H1 (cell line): ENCODE data around the gene PEX13. TPM values are rescaled to one million over a fixed set of nuclear protein-coding genes. Genes with fewer than 3 reads are reported as not detected.

Source experiments
- CTCF ChIA-PET: fragments of 300-600 bp; sonication (Branson Sonifier 250); formaldehyde crosslinking; loops from one replicate; lab custom pipeline; 2021; ENCODE audit not compliant: partially characterized antibody; lab: Charles Lee
- POLR2A ChIA-PET: fragments of 300-600 bp; sonication (Branson Sonifier 250); formaldehyde crosslinking; loops from one replicate; lab custom pipeline; 2021; ENCODE audit warnings: inconsistent platforms; ENCODE audit not compliant: partially characterized antibody; lab: Charles Lee
- DNase-seq, 2 experiments: peaks; one replicate each; pipeline versions ENCODE4 v3.0.0 to v3.0.0-alpha.2; 2010 to 2022; ENCODE audit warnings: low spot score in 2 of 2, low read depth in 1 of 2, mixed read lengths in 1 of 2
- FAIRE-seq: peaks from 2 replicates; lab custom pipeline; 2011; peaks lifted over from hg19 to GRCh38; lab: Jason Lieb, UNC
- H2AFZ ChIP-seq: 2 replicates; pipeline ENCODE4 v1.8.1; 2012; ENCODE audit warnings: low read length, inconsistent platforms
- H2AK5ac ChIP-seq: 2 replicates; pipeline ENCODE4 v1.6.1; 2013; ENCODE audit warnings: low read depth, low read length
- H2BK120ac ChIP-seq: replicated peaks from 2 replicates; pipeline ENCODE3; 2013; ENCODE audit warnings: low read depth, low read length, inconsistent platforms
- H2BK12ac ChIP-seq: 2 replicates; pipeline ENCODE4 v1.6.1; 2013; ENCODE audit warnings: low read depth, low read length
- H2BK15ac ChIP-seq: 2 replicates; pipeline ENCODE4 v1.6.1; 2013; ENCODE audit warnings: low read length
- H2BK20ac ChIP-seq: 2 replicates; pipeline ENCODE4 v1.6.1; 2013; ENCODE audit warnings: low read length
- H2BK5ac ChIP-seq: 2 replicates; pipeline ENCODE4 v1.6.1; 2013; ENCODE audit warnings: low read depth, low read length
- H3K14ac ChIP-seq: 2 replicates; pipeline ENCODE4 v1.6.1; 2013; ENCODE audit warnings: inconsistent platforms; ENCODE audit not compliant: insufficient read length
- H3K18ac ChIP-seq: 2 replicates; pipeline ENCODE4 v1.6.1; 2013; ENCODE audit warnings: low read length; ENCODE audit errors: extremely low read depth
- H3K23ac ChIP-seq: 2 replicates; pipeline ENCODE4 v1.6.1; 2013; ENCODE audit warnings: inconsistent platforms; ENCODE audit not compliant: insufficient read length
- H3K23me2 ChIP-seq: 2 replicates; pipeline ENCODE4 v1.6.1; 2013; ENCODE audit warnings: low read depth, low read length
- H3K27ac ChIP-seq: 2 replicates; pipeline ENCODE4 v1.6.1; 2011; ENCODE audit warnings: low read depth, low read length, inconsistent platforms
- H3K27me3 ChIP-seq, 4 experiments: replicated peaks in 1 of 4; 1 replicate in 1 of 4; 2 replicates in 3 of 4; pipeline versions ENCODE4 v1.6.1 to v1.8.1; 2011 to 2013; ENCODE audit warnings: low read length in 3 of 4, mild to moderate bottlenecking in 3 of 4, inconsistent platforms in 2 of 4, mixed read lengths in 2 of 4, moderate library complexity in 1 of 4; ENCODE audit not compliant: control insufficient read depth in 3 of 4, insufficient read depth in 3 of 4; ENCODE audit errors: extremely low read depth in 1 of 4
- H3K36me3 ChIP-seq, 4 experiments: 2 replicates each; pipeline versions ENCODE4 v1.6.1 to v1.8.1; 2011 to 2013; ENCODE audit warnings: mild to moderate bottlenecking in 4 of 4, low read length in 3 of 4, moderate library complexity in 2 of 4, control low read depth in 1 of 4, inconsistent platforms in 1 of 4; ENCODE audit not compliant: insufficient read depth in 4 of 4, control insufficient read depth in 2 of 4
- H3K4ac ChIP-seq: replicated peaks from 2 replicates; pipeline ENCODE3; 2013; ENCODE audit warnings: low read length, low read depth, mixed read lengths, inconsistent platforms; ENCODE audit not compliant: insufficient read length
- H3K4me1 ChIP-seq, 4 experiments: replicated peaks in 1 of 4; 1 replicate in 1 of 4; 2 replicates in 3 of 4; pipeline versions ENCODE4 v1.6.1 to v1.8.1; 2011 to 2013; ENCODE audit warnings: low read length in 3 of 4, inconsistent platforms in 2 of 4, mixed read lengths in 1 of 4; ENCODE audit not compliant: insufficient read depth in 4 of 4, control insufficient read depth in 3 of 4
- H3K4me2 ChIP-seq, 2 experiments: 2 replicates each; pipeline versions ENCODE4 v1.6.1 to v1.8.1; 2011 to 2013; ENCODE audit warnings: low read depth in 2 of 2, low read length in 2 of 2, control low read depth in 1 of 2, inconsistent platforms in 1 of 2, mild to moderate bottlenecking in 1 of 2; ENCODE audit not compliant: insufficient read depth in 1 of 2
- H3K4me3 ChIP-seq, 4 experiments: fragments of 200-600, 300-600 bp in 1 of 4; sonication (generic), shearing (Covaris generic), sonication (Bioruptor Twin) in 1 of 4; 2 replicates each; pipeline versions ENCODE4 v1.5.1 to v1.8.1; 2011 to 2016; ENCODE audit warnings: low read length in 4 of 4, low read depth in 3 of 4, control low read depth in 2 of 4, inconsistent platforms in 2 of 4, mild to moderate bottlenecking in 2 of 4, mixed read lengths in 1 of 4, moderate library complexity in 1 of 4; ENCODE audit not compliant: insufficient read depth in 2 of 4; ENCODE audit errors: extremely low read depth in 1 of 4
- H3K56ac ChIP-seq: replicated peaks from 2 replicates; pipeline ENCODE3; 2013; ENCODE audit warnings: low read depth, mild to moderate bottlenecking, mixed read lengths, low read length, inconsistent platforms; ENCODE audit not compliant: insufficient read length
- H3K79me1 ChIP-seq: 2 replicates; pipeline ENCODE4 v1.6.1; 2013; ENCODE audit warnings: low read depth, low read length, control low read depth
- H3K79me2 ChIP-seq, 2 experiments: 2 replicates each; pipeline versions ENCODE4 v1.6.1 to v1.8.1; 2012 to 2013; ENCODE audit warnings: low read length in 2 of 2, mild to moderate bottlenecking in 2 of 2, inconsistent platforms in 1 of 2; ENCODE audit not compliant: insufficient read depth in 2 of 2, control insufficient read depth in 1 of 2
- H3K9ac ChIP-seq, 4 experiments: replicated peaks in 1 of 4; 1 replicate in 1 of 4; 2 replicates in 3 of 4; pipeline versions ENCODE4 v1.6.1 to v1.8.1; 2011 to 2013; ENCODE audit warnings: low read depth in 3 of 4, low read length in 3 of 4, control low read depth in 2 of 4, mild to moderate bottlenecking in 2 of 4, moderate library complexity in 2 of 4, inconsistent platforms in 1 of 4; ENCODE audit errors: extremely low read depth in 1 of 4
- H3K9me3 ChIP-seq, 2 experiments: 2 replicates each; pipeline versions ENCODE4 v1.6.1 to v1.8.1; 2012 to 2013; ENCODE audit warnings: mild to moderate bottlenecking in 2 of 2, moderate library complexity in 2 of 2, control low read depth in 1 of 2, inconsistent platforms in 1 of 2, low read depth in 1 of 2, low read length in 1 of 2, mixed read lengths in 1 of 2; ENCODE audit not compliant: insufficient read depth in 2 of 2
- H4K20me1 ChIP-seq, 2 experiments: replicated peaks in 1 of 2; 2 replicates each; pipeline versions ENCODE3 to v1.8.1; 2011 to 2013; ENCODE audit warnings: inconsistent platforms in 2 of 2, low read length in 2 of 2, mild to moderate bottlenecking in 1 of 2; ENCODE audit not compliant: insufficient read depth in 2 of 2, control insufficient read depth in 1 of 2
- H4K5ac ChIP-seq: 2 replicates; pipeline ENCODE4 v1.6.1; 2013; ENCODE audit warnings: low read length, low read depth, mixed read lengths, inconsistent platforms; ENCODE audit not compliant: insufficient read length
- H4K8ac ChIP-seq: 2 replicates; pipeline ENCODE4 v1.8.0; 2013; ENCODE audit warnings: mild to moderate bottlenecking, moderate library complexity, low read length, inconsistent platforms; ENCODE audit not compliant: insufficient read depth; ENCODE audit errors: extremely low read depth
- H4K91ac ChIP-seq: replicated peaks from 2 replicates; pipeline ENCODE3; 2013; ENCODE audit warnings: low read length, mixed read lengths, inconsistent platforms; ENCODE audit not compliant: insufficient read length
- BACH1 ChIP-seq: IDR thresholded peaks from 2 replicates; pipeline ENCODE4 v1.6.1; 2012; ENCODE audit warnings: low read length, improper control_type of control experiment
- CHD2 ChIP-seq: IDR thresholded peaks from 2 replicates; pipeline ENCODE4 v1.6.1; 2012; ENCODE audit warnings: low read length, improper control_type of control experiment
- EP300 ChIP-seq, 2 experiments: IDR thresholded peaks; 1 replicate in 1 of 2; 2 replicates in 1 of 2; pipeline ENCODE4 v1.6.1; 2011 to 2012; ENCODE audit warnings: low read depth in 2 of 2, low read length in 2 of 2, mild to moderate bottlenecking in 2 of 2, borderline replicate concordance in 1 of 2, inconsistent platforms in 1 of 2, moderate library complexity in 1 of 2
- KDM4A ChIP-seq: IDR thresholded peaks from one replicate; pipeline ENCODE4 v1.7.1; 2012; ENCODE audit warnings: low read depth, mild to moderate bottlenecking, moderate library complexity, low read length, inconsistent platforms; ENCODE audit not compliant: severe bottlenecking
- NANOG ChIP-seq: IDR thresholded peaks from 2 replicates; pipeline ENCODE4 v1.6.1; 2011; ENCODE audit warnings: low read length, low read depth, mild to moderate bottlenecking, inconsistent platforms; ENCODE audit not compliant: insufficient read depth, poor library complexity, severe bottlenecking
- POLR2A ChIP-seq, 2 experiments: IDR thresholded peaks; 1 replicate in 1 of 2; 2 replicates in 1 of 2; pipeline ENCODE4 v1.6.1; 2011; ENCODE audit warnings: low read depth in 2 of 2, low read length in 2 of 2, mild to moderate bottlenecking in 2 of 2; ENCODE audit errors: control extremely low read depth in 1 of 2
- RAD21 ChIP-seq, 2 experiments: IDR thresholded peaks in 1 of 2; conservative IDR thresholded peaks in 1 of 2; 2 replicates each; pipeline ENCODE4 v1.6.1; 2011; ENCODE audit warnings: low read depth in 2 of 2, low read length in 2 of 2, improper control_type of control experiment in 1 of 2, inconsistent platforms in 1 of 2, mild to moderate bottlenecking in 1 of 2, moderate library complexity in 1 of 2
- RFX5 ChIP-seq: IDR thresholded peaks from 2 replicates; pipeline ENCODE4 v1.6.1; 2011; ENCODE audit warnings: low read depth, low read length, improper control_type of control experiment, borderline replicate concordance
- RXRA ChIP-seq: IDR thresholded peaks from 2 replicates; pipeline ENCODE4 v1.6.1; 2011; ENCODE audit warnings: low read depth, mild to moderate bottlenecking, low read length, moderate library complexity; ENCODE audit not compliant: insufficient read depth
- SIRT6 ChIP-seq: IDR thresholded peaks from one replicate; pipeline ENCODE4 v1.7.1; 2012; ENCODE audit warnings: low read length, inconsistent platforms
- WGBS, 2 experiments: shearing (Covaris generic) in 1 of 2; methylation state at CpG; one replicate each; pipeline versions ENCODE4 v1.1.6 to v1.1.7; 2013 to 2015; ENCODE audit warnings: low lambda C conversion rate in 2 of 2, mixed read lengths in 2 of 2, inconsistent platforms in 1 of 2, low coverage in 1 of 2, missing lambda C conversion rate in 1 of 2; ENCODE audit not compliant: insufficient replicate concordance in 2 of 2, insufficient coverage in 1 of 2, insufficient read length in 1 of 2; ENCODE audit errors: extremely low coverage in 1 of 2, missing lambda C conversion rate in 1 of 2; 5-methylcytosine and 5-hydroxymethylcytosine counted together
- polyA plus RNA-seq, 7 experiments: library from polyadenylated mRNA; depleted of rRNA in 3 of 7; stranded (reverse) in 5 of 7; unstranded in 2 of 7; fragments of >200 nt in 5 of 7; fragments of 200-250 nt in 2 of 7; gene quantifications; 1 replicate in 5 of 7; 2 replicates in 1 of 7; 4 replicates in 1 of 7; pipeline versions ENCODE4 v1.2.1 to v1.2.3, GENCODE V29; 2011 to 2013; ENCODE audit warnings: missing spikeins in 2 of 7, mixed read lengths in 2 of 7
- total RNA-seq: library from RNA; stranded (reverse); fragmentation: NEBNext Ultra II Directional; extraction: Animal tissue kit (Norgen Biotek cat#: 25700); gene quantifications from 2 replicates; pipeline ENCODE4 v1.2.1, GENCODE V29; 2021
- TF ChIP-seq, protein P1 (sequence below), 3 experiments: IDR thresholded peaks; 1 replicate in 2 of 3; 2 replicates in 1 of 3; pipeline versions ENCODE4 v1.5.1 to v1.6.1; 2011; ENCODE audit warnings: low read length in 3 of 3, mild to moderate bottlenecking in 3 of 3, inconsistent platforms in 2 of 3, low read depth in 1 of 3, moderate library complexity in 1 of 3; ENCODE audit not compliant: insufficient read depth in 1 of 3; ENCODE audit errors: control extremely low read depth in 1 of 3

PEX13 gene
- total and polyA plus RNA-seq, 2 of the 8 experiments (the other 6 are each of a cell fraction or from before 2014, with no cell fraction given), result 16.8 to 22.3 TPM

DNA sequence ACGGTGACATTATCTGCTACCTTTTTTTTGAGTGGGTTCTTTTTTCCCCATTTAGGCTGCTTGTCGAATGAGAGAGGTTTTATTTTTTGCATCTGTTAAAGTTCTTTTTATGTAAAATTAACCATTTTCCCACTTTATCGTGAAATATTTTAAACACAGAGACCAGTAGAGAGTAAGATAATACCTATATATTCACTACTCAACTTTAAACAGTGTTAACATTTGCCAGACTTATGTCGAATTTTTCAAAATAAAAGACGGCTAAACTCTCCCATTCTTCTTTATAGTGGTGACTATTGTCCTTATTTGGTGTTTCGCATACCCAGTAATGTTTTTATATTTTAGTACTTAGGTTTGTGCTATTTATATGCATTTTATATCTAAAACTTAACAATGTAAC lies 1.3 kb downstream of the PEX13 start:
- H3K79me1 ChIP-seq, result peaks cover 4% of the 10 kb centered on the region
- no peak overlapping the region for H2BK12ac ChIP-seq
- H2AK5ac ChIP-seq, result no peak overlapping the region
- H4K8ac ChIP-seq, result no peak overlapping the region
- H4K5ac ChIP-seq, result no peak overlapping the region
- no peak overlapping the region for H3K56ac ChIP-seq
- no peak overlapping the region for H3K27ac ChIP-seq
- H4K91ac ChIP-seq, result no peak overlapping the region
- no peaks in the 10 kb centered on the region for H4K20me1 ChIP-seq
- DNase-seq, result no peak
- no peak for FAIRE-seq
- peak overlapping the region in 2 of 4 experiments; percentile 55 to 91; a peak in 4 of 7 replicates for H3K9ac ChIP-seq
- H3K4me3 ChIP-seq, result peak overlapping the region; percentile 76 to 100 (median 90)
- H3K4me1 ChIP-seq, result peaks cover 0 to 3% (median 0%) of the 10 kb centered on the region in 4 experiments; a peak in 1 of 7 replicates
- 62% methylated on average over 6 of the region's 6 CpGs; no CpG with 5 or more reads in 1 of the 2 experiments for WGBS, 2 experiments
- H3K4ac ChIP-seq, result no peak overlapping the region
- H2BK20ac ChIP-seq, result no peak overlapping the region
- ChIA-PET CTCF (no interaction called here), POLR2A (no interaction called here)
- H3K23me2 ChIP-seq, result peaks cover 3% of the 10 kb centered on the region; the same call in 1 of the 2 replicates
- H2BK15ac ChIP-seq, result no peak overlapping the region
- no peak overlapping the region for H2AFZ ChIP-seq
- no peak overlapping the region for H2BK120ac ChIP-seq
- no peaks in the 10 kb centered on the region for H3K27me3 ChIP-seq
- H3K23ac ChIP-seq, result no peak overlapping the region
- no peak overlapping the region for H3K14ac ChIP-seq
- 0 out of 8 replicates have a peak, but pooled peaks cover 0 to 4% (median 0%) of the 10 kb centered on the region in 4 experiments for H3K36me3 ChIP-seq
- peak overlapping the region; percentile 65 to 74 for H3K4me2 ChIP-seq
- H3K9me3 ChIP-seq, result no peaks in the 10 kb centered on the region
- no peak overlapping the region for H2BK5ac ChIP-seq
- no peak overlapping the region for H3K18ac ChIP-seq
- peaks cover 0 to 49% of the 10 kb centered on the region in 2 experiments; a peak in 2 of 4 replicates for H3K79me2 ChIP-seq
- no peak for TF ChIP-seq CHD2
- no peak for TF ChIP-seq RFX5
- TF ChIP-seq RAD21 (IDR thresholded peaks at IDR 0.05 in 1 of 2, conservative IDR thresholded peaks at IDR 0.05 in 1 of 2; ENCODE audit: low read depth in 2 of 2, low read length in 2 of 2), result no peak
- TF ChIP-seq, protein P1, sequence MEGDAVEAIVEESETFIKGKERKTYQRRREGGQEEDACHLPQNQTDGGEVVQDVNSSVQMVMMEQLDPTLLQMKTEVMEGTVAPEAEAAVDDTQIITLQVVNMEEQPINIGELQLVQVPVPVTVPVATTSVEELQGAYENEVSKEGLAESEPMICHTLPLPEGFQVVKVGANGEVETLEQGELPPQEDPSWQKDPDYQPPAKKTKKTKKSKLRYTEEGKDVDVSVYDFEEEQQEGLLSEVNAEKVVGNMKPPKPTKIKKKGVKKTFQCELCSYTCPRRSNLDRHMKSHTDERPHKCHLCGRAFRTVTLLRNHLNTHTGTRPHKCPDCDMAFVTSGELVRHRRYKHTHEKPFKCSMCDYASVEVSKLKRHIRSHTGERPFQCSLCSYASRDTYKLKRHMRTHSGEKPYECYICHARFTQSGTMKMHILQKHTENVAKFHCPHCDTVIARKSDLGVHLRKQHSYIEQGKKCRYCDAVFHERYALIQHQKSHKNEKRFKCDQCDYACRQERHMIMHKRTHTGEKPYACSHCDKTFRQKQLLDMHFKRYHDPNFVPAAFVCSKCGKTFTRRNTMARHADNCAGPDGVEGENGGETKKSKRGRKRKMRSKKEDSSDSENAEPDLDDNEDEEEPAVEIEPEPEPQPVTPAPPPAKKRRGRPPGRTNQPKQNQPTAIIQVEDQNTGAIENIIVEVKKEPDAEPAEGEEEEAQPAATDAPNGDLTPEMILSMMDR (IDR thresholded peaks at IDR 0.05; ENCODE audit: control extremely low read depth in 1 of 3, insufficient read depth in 1 of 3, low read depth in 1 of 3, low read length in 3 of 3), result no peak
- TF ChIP-seq NANOG, result no peak
- TF ChIP-seq BACH1, result no peak
- TF ChIP-seq POLR2A (IDR thresholded peaks at IDR 0.05; ENCODE audit: control extremely low read depth in 1 of 2, low read depth in 2 of 2, low read length in 2 of 2), result no peak
- no peak for TF ChIP-seq KDM4A
- no peak for TF ChIP-seq SIRT6
- no peak for TF ChIP-seq EP300 (IDR thresholded peaks at IDR 0.05; ENCODE audit: borderline replicate concordance in 1 of 2, low read depth in 2 of 2, low read length in 2 of 2)
- no peak for TF ChIP-seq RXRA
